Mammary microvascular endothelial cell (primary cell): ENCODE data around the gene PKN1. TPM values are rescaled to one million over a fixed set of nuclear protein-coding genes. Genes with fewer than 3 reads are reported as not detected.

Experiments
- total RNA-seq: library from RNA; depleted of rRNA; stranded (reverse); fragments of >200 nt; gene quantifications from 2 replicates; pipeline ENCODE4 v1.2.3, GENCODE V29; 2015

Gene PKN1
- total RNA-seq = 231 and 235 TPM in 2 replicates

DNA sequence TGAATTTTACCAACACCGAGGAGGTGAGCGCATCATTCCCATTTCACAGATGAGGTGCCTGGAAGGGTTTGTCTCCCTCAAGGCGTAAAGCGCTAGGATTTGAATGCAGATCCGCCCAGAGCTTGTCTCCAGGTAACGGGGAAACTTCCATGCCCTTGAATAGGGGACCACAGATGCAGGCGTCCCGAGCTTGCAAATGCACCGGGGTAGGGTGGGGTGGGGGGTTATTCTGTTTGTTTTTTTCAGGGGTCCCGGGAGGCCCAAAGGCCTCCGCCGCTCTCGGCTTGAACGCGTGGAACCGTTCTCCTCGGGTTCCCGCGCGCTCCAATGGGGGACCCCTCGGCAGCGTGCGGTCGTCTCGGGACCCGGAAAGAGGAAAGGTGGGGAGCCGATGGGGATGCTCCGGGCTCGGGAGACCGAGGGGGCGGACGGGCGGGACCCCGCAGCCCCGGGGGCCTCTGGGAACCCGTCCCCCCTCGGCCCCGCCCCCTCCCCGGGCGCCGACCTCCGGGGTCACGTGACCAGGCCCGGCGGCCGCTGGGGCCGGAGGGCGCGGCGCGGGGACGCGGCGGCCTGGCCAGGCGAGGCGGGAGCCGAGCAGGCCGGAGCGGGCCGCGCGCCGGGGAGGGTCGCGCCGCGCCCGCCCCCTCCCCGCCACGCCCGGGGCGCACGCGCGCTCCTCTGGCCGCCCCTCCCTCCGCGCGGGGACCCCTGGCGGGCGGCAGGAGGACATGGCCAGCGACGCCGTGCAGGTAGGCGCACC lies at the start of gene PKN1:
Gene PKN1, plus strand, starts transcription at position 516 of the 763 bp plus-strand sequence. Its CDS starts 216 bp downstream, at position 732.

DNA sequence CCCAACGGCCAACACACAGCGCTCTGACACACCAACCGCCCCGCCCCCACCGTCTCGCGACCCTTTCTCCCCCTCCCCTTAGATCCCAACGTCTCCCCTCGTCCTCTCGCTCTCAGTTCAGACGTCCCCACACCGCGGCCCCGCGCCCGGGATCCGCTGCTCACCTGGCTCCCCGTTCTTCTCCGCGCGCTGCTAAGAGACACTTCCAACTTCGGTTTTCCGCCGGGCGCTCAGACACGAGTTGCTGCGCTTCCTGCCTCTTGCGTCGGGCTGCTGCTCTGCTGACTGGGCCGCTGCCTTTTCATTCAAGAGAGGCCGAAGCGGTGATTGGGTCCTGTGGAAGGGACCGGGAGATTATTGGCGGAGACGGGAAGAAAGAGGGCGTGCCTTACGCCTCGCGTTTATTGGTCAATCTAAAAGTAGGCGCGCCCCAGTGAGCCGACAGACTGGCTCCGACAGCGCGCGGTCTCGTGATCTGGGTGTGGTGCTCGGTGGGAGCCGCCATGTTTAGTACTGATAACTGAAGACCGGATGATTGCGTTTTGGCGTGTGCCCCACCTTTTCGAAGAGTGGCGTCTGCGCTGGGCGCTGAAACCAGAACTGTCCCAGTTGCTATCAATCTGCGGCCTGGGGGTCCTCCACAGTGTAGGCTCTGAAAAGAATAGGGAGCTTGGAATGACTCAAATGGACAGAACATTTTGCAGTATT lies 13.8 kb upstream of the PKN1 start, which contains the start of gene DDX39A:
Gene DDX39A, minus strand, starts transcription at position 236 of the 708 bp plus-strand sequence. CDS start 6,121 bp downstream, outside the sequence.

DNA sequence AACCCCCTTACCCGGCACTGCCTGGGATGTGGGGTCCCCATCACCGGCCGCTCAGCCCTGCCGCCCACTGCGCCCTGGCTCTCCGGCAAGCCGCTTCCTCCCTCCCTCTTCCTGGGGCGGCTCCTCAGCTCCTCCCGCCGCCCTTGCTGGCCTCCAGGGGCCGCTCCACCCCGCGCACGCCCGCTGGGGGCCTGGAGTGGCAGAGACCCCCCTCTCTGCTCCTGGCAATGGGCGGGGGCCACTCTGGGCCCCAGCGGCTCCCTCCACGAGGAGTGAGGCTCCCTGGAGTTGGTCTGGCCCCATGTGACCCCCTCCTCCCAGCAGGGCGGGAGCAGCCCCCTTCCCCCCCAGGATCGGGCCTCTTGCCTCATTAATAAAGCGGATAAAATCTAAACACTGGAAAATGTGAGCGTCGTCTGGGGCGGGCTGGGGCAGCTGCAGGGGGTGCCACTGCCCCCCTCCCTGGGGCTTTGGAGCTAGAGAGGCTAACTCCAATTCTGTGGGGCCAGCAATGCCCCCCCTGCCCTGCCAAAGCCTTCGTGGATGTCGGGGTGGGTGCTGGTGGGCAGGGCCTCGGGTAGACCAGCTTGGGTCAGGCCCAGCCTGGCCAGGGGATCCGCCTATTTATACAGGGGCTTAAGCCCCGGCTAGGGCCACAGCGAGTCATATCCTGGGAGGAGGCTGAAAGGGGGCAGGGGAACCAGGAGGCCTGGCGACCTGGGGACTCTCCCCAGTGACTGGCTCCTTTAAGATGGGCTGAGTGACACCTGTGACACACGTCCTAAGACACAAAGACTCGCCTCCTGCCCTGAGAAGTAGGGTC lies 42.4 kb downstream of the PKN1 start, which contains the start of gene PTGER1:
Gene PTGER1, minus strand, starts transcription at position 104 of the 823 bp plus-strand sequence. CDS start 1,034 bp downstream, outside the sequence.

DNA sequence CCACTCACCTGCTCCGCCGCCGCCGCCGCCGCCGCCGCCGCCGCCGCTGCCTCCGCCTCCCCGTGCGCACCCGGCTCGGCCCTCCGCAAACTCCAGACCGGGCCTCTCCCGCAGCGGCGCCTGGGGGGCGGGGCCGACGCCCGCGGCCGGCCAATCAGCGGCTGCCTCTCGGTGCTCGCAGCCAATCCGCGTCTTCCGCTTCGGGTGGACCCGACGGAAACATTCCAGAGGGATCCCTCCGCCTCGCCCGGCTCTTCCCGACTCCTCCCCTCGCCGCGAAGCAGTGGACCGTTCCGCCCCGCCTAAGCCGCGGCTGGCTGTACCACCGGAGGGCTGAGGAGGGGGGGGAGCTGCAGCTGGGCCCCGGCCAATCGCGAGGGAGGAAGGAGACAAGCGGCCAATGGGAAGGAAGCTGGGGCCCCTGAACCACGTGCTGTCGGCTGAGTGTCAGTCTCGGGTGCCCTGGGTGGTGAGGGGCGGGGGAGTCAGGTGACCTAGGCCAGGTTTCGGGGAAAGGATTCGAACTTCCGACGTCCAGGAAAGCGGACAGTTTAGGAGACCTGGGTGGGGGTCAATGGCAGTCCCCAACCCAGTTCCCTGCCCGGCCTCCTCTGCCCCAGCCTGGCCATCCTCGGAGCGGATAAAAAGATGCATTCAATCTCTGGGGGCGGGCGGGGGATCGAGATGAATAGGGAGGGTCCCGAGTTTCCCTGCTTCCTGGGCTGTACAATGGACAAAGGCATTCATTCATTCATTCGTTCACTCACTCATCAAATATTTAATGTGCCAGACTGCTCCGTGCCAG lies 63.1 kb downstream of the PKN1 start, which contains the start of gene GIPC1:
Gene GIPC1, minus strand, starts transcription at position 99 of the 805 bp plus-strand sequence. CDS start 13,151 bp downstream, outside the sequence.

DNA sequence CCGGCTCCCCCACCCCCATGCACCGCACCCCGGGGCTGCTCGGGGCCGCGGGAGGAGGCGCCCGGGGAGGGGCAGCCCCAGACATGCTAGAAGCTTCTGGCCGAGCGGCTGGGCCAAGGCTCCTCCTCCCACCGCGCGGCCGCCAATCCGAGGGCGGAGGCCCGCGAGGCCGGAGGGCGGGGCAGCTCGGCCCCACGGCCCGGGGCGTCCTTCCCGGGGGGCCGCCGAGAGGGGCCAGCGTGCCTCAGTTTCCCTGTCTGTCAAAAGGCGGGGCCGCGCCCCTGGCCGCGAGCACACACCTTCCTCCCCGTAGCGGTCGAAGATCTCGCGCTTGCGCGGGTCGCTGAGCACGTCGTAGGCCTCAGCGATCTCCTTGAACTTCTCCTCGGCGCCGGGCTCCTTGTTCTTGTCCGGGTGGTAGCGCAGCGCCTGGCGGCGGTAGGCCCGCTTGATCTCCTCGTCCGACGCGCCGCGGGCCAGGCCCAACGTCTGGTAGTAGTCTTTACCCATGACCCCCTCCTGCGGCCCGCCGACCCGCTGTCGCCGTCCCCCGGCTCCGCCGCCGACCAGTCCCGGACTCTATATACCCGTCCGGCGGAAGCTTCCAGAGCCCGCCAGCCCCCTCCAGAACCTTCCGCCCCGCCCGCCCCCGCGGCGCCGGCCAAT lies 84.9 kb downstream of the PKN1 start, which contains the start of gene DNAJB1:
Gene DNAJB1, minus strand, starts transcription at position 558 of the 666 bp plus-strand sequence. Its CDS starts 48 bp downstream, at position 510.

Other genes with a start within 250 kb of the PKN1 start
- gene ADGRL1, start 227.1 kb upstream of the PKN1 start, total RNA-seq = 0.73 and 3.2 TPM in 2 replicates
- gene ADGRE5, start 51.9 kb upstream of the PKN1 start, total RNA-seq = 15.0 and 20.1 TPM in 2 replicates
- 207 and 236 TPM in 2 replicates for gene DDX39A, start 14.0 kb upstream of the PKN1 start, total RNA-seq
- gene PTGER1, start 42.0 kb downstream of the PKN1 start, total RNA-seq = 0.53 and 3.4 TPM in 2 replicates
- gene GIPC1, start 62.8 kb downstream of the PKN1 start, total RNA-seq = 137 and 144 TPM in 2 replicates
- gene DNAJB1, start 85.1 kb downstream of the PKN1 start, total RNA-seq = 72.9 and 73.2 TPM in 2 replicates
- gene TECR, start 96.3 kb downstream of the PKN1 start, total RNA-seq = 51.2 and 56.9 TPM in 2 replicates
- 429 and 481 TPM in 2 replicates for gene NDUFB7, start 138.8 kb downstream of the PKN1 start, total RNA-seq
- not detected in 2 replicates for gene CLEC17A, start 149.8 kb downstream of the PKN1 start, total RNA-seq
- not detected in 2 replicates for gene ADGRE3, start 241.5 kb downstream of the PKN1 start, total RNA-seq